SH-SY5Y (cell line): Measurements from ENCODE around the gene FAR1.

ENCODE experiments used
- GATA2 ChIP-seq: IDR thresholded peaks from 2 replicates; pipeline ENCODE4 v1.6.1; 2011; ENCODE audit warnings: mild to moderate bottlenecking, low read depth, low read length
- GATA3 ChIP-seq: IDR thresholded peaks from 2 replicates; pipeline ENCODE4 v1.6.1; 2011; ENCODE audit warnings: low read depth, mild to moderate bottlenecking, low read length, moderate library complexity

GRCh38 chr11:13775471-13775870, 107.0 kb downstream of the FAR1 start:
- TF ChIP-seq GATA2 (no peak), GATA3 (no peak)
